Esophagus muscularis mucosa (tissue), 4 donors: ENCODE data around the gene BBS9. TPM values are rescaled to one million over a fixed set of nuclear protein-coding genes. Genes with fewer than 3 reads are reported as not detected.

Experiments used
- DNase-seq: peaks from one replicate; pipeline ENCODE4 v3.0.0-alpha.2; 2017; ENCODE audit errors: extremely low spot score
- H3K27ac ChIP-seq, 4 donors: fragments of 200-600 bp; sonication (generic); replicated peaks in 1 of 4; 1 replicate in 3 of 4; 2 replicates in 1 of 4; pipeline ENCODE4 v1.5.1; 2016 to 2019; ENCODE audit warnings: mild to moderate bottlenecking in 1 of 4
- H3K27me3 ChIP-seq, 4 donors: fragments of 200-600 bp; sonication (generic); one replicate each; pipeline versions ENCODE4 v1.5.1 to v1.6.0; 2016 to 2019
- H3K36me3 ChIP-seq, 4 donors: fragments of 200-600 bp; sonication (generic); one replicate each; pipeline ENCODE4 v1.5.1; 2016 to 2019
- H3K4me1 ChIP-seq, 4 donors: fragments of 200-600 bp; sonication (generic); one replicate each; pipeline ENCODE4 v1.5.1; 2016 to 2019
- H3K4me3 ChIP-seq, 4 donors: fragments of 200-600 bp; sonication (generic); 1 replicate in 2 of 4; 2 replicates in 2 of 4; pipeline ENCODE4 v1.5.1; 2016 to 2019; ENCODE audit warnings: mild to moderate bottlenecking in 4 of 4, moderate library complexity in 1 of 4
- H3K9me3 ChIP-seq, 4 donors: fragments of 200-600 bp; sonication (generic); 1 replicate in 3 of 4; 2 replicates in 1 of 4; pipeline ENCODE4 v1.5.1; 2016 to 2019
- EP300 ChIP-seq: sonication (generic); formaldehyde crosslinking; IDR thresholded peaks from one replicate; pipeline ENCODE4 v1.6.1; 2017; ENCODE audit warnings: antibody characterized with exemption
- POLR2A ChIP-seq: fragments of 450-650 bp; IDR thresholded peaks from one replicate; pipeline ENCODE4 v1.6.1; 2017; ENCODE audit warnings: antibody characterized with exemption, moderate library complexity, mild to moderate bottlenecking, low read depth
- POLR2AphosphoS5 ChIP-seq, 2 donors: sonication (generic); formaldehyde crosslinking; IDR thresholded peaks; one replicate each; pipeline ENCODE4 v1.6.1; 2017; ENCODE audit warnings: antibody characterized with exemption in 2 of 2
- WGBS: methylation state at CpG from one replicate; pipeline ENCODE4 v1.1.5; 2018; 5-methylcytosine and 5-hydroxymethylcytosine counted together
- intact Hi-C: fragments of 100-400 bp; cut with DNase I; formaldehyde crosslinking; loops from one replicate; pipeline ENCODE4 v1.15.1; 2023
- total RNA-seq, 4 donors: library from RNA; depleted of rRNA; stranded (reverse); fragments of >200 nt; gene quantifications; one replicate each; pipeline versions ENCODE4 v1.1.0 to v1.2.1, GENCODE V29; 2016
- TF ChIP-seq, protein P1 (sequence below), 3 experiments: fragments of 200-600 bp in 2 of 3; fragments of 450-650 bp in 1 of 3; sonication (generic) in 2 of 3; IDR thresholded peaks; one replicate each; pipeline ENCODE4 v1.5.1; 2017 to 2019; ENCODE audit warnings: antibody characterized with exemption in 3 of 3, mild to moderate bottlenecking in 2 of 3, moderate library complexity in 1 of 3

The BBS9 gene
- total RNA-seq, 4 donors from 2014 or later, result 14.7 to 20.8 (median 16.3) TPM

DNA sequence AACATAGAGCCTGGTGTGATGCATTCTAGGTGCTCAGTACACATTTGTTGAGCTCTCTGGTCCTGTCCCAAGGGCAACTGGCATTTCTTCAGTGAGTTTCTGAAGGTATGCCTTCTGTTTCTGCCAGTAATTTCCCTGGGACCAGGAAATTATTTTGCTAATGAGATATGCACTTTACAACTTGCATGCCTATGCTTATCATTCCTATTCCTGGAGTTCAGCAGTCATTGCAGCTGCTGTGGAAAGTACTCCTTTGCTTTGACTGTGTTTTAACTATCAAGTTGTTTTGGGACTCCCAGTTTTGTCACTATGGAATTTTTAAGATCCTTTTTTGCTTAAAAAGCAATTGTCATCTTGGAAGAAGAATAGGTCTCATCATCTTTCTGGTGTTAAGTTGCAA is 283.0 kb downstream of the BBS9 start:
- no peaks in the 10 kb centered on the region for H3K4me1 ChIP-seq
- intact Hi-C loops, result no loop called here

DNA sequence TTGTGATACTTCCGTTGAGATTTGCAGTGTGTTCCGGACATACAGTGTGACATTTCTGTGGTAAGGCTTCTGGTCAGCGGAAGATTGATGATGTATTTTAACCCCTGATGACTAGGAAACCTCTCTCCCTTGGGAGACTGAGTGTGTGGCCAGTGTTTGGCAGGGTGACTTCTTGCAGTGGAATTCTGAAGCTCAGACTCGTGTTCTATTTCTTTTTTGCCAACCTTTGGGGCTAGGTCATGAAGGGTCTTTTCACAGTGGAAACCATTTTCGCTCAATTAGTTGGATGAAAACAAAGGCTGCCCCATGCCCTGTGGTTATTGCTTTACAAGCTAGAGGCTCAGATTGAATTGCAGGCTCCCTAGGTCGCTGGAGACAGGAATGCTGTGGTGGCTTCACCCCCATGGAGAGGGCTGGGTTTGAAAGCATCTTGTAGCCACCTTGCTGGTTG is 288.9 kb downstream of the BBS9 start:
- 88% methylated on average over 6 of the region's 6 CpGs for WGBS
- intact Hi-C loops, result no loop called here
- Histone ChIP-seq H3K27me3 (no peaks in the 10 kb centered on the region), H3K4me3 (no peak overlapping the region), H3K9me3 (no peaks in the 10 kb centered on the region), H3K36me3 (no peaks in the 10 kb centered on the region), H3K27ac (no peak overlapping the region), H3K4me1 (peaks cover 0 to 12% (median 6%) of the 10 kb centered on the region in 4 donors)
- TF ChIP-seq EP300 (no peak), POLR2AphosphoS5 (IDR thresholded peaks at IDR 0.05) (no peak), POLR2A (no peak)
- TF ChIP-seq, protein P1, sequence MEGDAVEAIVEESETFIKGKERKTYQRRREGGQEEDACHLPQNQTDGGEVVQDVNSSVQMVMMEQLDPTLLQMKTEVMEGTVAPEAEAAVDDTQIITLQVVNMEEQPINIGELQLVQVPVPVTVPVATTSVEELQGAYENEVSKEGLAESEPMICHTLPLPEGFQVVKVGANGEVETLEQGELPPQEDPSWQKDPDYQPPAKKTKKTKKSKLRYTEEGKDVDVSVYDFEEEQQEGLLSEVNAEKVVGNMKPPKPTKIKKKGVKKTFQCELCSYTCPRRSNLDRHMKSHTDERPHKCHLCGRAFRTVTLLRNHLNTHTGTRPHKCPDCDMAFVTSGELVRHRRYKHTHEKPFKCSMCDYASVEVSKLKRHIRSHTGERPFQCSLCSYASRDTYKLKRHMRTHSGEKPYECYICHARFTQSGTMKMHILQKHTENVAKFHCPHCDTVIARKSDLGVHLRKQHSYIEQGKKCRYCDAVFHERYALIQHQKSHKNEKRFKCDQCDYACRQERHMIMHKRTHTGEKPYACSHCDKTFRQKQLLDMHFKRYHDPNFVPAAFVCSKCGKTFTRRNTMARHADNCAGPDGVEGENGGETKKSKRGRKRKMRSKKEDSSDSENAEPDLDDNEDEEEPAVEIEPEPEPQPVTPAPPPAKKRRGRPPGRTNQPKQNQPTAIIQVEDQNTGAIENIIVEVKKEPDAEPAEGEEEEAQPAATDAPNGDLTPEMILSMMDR (IDR thresholded peaks at IDR 0.05), result no peak
- no peak for DNase-seq

More for the DNA sequence above, 283.0 kb downstream of the BBS9 start:
- TF ChIP-seq, protein P1 (IDR thresholded peaks at IDR 0.05), result no peak
- no peak for TF ChIP-seq EP300
- TF ChIP-seq POLR2A, result no peak
- TF ChIP-seq POLR2AphosphoS5 (IDR thresholded peaks at IDR 0.05), result no peak
- no peaks in the 10 kb centered on the region for H3K36me3 ChIP-seq
- no peak for DNase-seq
- H3K27ac ChIP-seq, result no peak overlapping the region
- no peak overlapping the region for H3K4me3 ChIP-seq
- peaks cover 0 to 16% (median 6%) of the 10 kb centered on the region in 4 donors for H3K9me3 ChIP-seq
- no peaks in the 10 kb centered on the region for H3K27me3 ChIP-seq

DNA sequence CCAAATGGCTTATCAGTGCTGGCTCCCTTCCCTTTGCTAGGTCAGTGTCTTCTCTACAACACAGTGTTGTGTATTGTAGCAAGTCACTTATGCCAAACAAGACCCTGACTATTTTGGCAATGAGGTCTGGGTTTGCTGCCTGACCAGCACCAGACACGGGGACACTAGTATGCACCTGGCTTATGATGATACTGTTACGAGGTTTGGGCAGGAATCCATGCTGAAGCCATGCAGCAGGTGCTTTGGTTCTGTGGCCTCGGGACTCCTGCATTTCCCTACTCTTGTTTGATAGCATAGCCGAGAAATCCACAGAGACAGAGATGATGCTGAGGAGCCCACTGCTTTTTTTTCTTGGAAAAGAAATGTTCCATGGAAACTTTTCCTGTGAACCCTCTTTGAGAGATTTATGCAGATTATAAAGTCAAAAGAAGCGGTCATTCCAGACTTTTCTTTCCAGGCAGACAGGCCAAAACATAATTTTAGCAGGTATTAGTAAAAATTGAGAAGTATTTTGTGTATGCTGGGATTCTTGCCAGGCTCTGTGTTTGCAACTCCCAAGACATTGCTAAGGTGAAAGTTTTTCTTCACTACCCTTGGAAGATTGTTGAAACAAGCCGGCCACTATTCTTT is 291.1 kb downstream of the BBS9 start:
- no peak overlapping the region for H3K27ac ChIP-seq
- H3K9me3 ChIP-seq, result no peaks in the 10 kb centered on the region
- no peaks in the 10 kb centered on the region for H3K27me3 ChIP-seq
- intact Hi-C loops, result no loop called here
- no peak for DNase-seq
- no peak for TF ChIP-seq POLR2AphosphoS5 (IDR thresholded peaks at IDR 0.05)
- TF ChIP-seq, protein P1 (IDR thresholded peaks at IDR 0.05), result no peak
- TF ChIP-seq POLR2A, result no peak
- TF ChIP-seq EP300, result no peak
- H3K4me3 ChIP-seq, result no peak overlapping the region
- H3K36me3 ChIP-seq, result no peaks in the 10 kb centered on the region
- WGBS, result 55% methylated on average over 6 of the region's 6 CpGs
- peaks cover 0 to 14% (median 6%) of the 10 kb centered on the region in 4 donors for H3K4me1 ChIP-seq

DNA sequence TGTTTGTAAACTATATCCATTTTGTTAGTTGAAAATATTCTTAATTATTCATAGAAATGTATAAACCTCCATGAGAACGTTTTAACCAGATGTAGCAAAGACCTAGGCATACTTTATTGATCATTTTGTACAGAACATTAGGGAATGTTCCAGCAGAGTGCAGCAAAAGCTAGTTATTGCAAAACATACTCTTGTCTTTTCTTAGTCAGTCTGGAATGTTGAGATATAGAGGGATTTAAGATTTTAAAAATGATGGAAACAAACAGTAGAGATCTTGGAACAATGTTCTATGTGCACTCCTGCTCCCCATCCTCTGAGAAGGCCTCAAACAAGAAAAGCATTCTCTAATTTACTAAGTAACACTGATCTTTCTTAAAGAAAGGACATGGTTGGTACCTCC is 292.1 kb downstream of the BBS9 start:
- WGBS, result 43% methylated on average over 1 of the region's 1 CpG
- Histone ChIP-seq H3K4me3 (no peak overlapping the region), H3K36me3 (no peaks in the 10 kb centered on the region), H3K9me3 (no peaks in the 10 kb centered on the region), H3K4me1 (peaks cover 0 to 16% (median 9%) of the 10 kb centered on the region in 4 donors), H3K27ac (no peak overlapping the region), H3K27me3 (no peaks in the 10 kb centered on the region)
- TF ChIP-seq POLR2AphosphoS5 (IDR thresholded peaks at IDR 0.05), result no peak
- TF ChIP-seq, protein P1 (IDR thresholded peaks at IDR 0.05), result no peak
- no peak for TF ChIP-seq EP300
- TF ChIP-seq POLR2A, result no peak
- intact Hi-C loops, result no loop called here
- no peak for DNase-seq

GRCh38 chr7:33422141-33422540 is 292.8 kb downstream of the BBS9 start:
- Histone ChIP-seq H3K4me1 (peaks cover 0 to 16% (median 11%) of the 10 kb centered on the region in 4 donors), H3K4me3 (no peak overlapping the region), H3K9me3 (no peaks in the 10 kb centered on the region), H3K36me3 (no peaks in the 10 kb centered on the region), H3K27me3 (no peaks in the 10 kb centered on the region), H3K27ac (no peak overlapping the region)
- TF ChIP-seq POLR2A (no peak), POLR2AphosphoS5 (IDR thresholded peaks at IDR 0.05) (no peak), EP300 (no peak)
- TF ChIP-seq, protein P1 (IDR thresholded peaks at IDR 0.05), result no peak
- no peak for DNase-seq
- intact Hi-C loops, result no loop called here
- 93% methylated on average over 2 of the region's 2 CpGs for WGBS
